ENCODE data around the gene MALRD1.

MALRD1 gene

DNA sequence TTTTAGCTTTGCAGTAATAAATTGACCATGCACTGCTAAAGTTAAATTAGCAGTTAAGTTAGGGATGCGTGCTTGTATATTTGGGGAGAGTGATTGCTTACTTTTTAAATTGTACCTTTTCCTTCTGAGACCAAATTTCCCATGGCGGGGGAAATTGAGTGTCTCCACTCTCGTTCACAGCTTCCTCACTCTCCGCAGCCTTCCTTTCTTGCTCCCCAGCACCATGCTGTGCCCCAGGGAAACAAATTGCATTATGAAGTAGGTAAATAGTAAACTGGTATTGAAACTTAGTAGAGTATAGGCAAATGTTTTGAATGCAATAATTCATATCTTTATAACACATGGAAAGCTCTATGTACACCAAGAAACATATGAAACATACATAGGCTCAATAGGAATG is 85.4 kb downstream of the MALRD1 start:
- no peaks in the 10 kb centered on the region for H3K79me2 ChIP-seq (ENCODE audit: low read length)
- no peak overlapping the region for H3K4me2 ChIP-seq (ENCODE audit: low read length)

DNA sequence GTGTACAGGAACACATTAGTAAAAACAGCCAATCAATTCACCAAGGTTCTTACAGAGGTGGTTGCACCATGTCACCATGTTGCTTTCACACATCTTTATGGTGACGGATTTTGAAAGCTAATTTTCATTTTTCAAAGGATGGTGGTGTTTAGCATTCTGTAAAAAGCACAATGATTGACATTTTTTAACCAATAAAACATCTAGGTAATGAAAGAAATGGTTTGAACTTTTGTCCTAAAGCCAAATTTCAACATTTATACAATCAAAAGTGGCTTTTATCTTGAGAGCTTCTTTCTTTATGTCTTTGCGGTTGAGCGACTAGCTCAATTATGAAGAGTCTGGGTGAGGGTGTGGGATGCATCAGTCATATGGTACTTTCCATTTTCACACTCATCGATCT is 94.4 kb downstream of the MALRD1 start:
- no peaks in the 10 kb centered on the region for H3K4me1 ChIP-seq (ENCODE audit: low read length)
- H3K9me3 ChIP-seq (ENCODE audit: insufficient read depth, low read length) = no peaks in the 10 kb centered on the region
- H3K4me2 ChIP-seq (ENCODE audit: low read length) = no peak overlapping the region
- TF ChIP-seq CTCF (IDR thresholded peaks at IDR 0.05; ENCODE audit: low read depth, low read length) = no peak
- no peak for TF ChIP-seq EZH2phosphoT487 (IDR thresholded peaks at IDR 0.05; ENCODE audit: low read depth)
- no peak overlapping the region for H3K27ac ChIP-seq (ENCODE audit: low read length)
- no peak overlapping the region for H3K4me3 ChIP-seq (ENCODE audit: low read length)
- H3K9ac ChIP-seq (ENCODE audit: low read length) = no peak overlapping the region
- H3K36me3 ChIP-seq (replicated peaks; ENCODE audit: low read depth, low read length) = no peaks in the 10 kb centered on the region
- H4K20me1 ChIP-seq (ENCODE audit: insufficient read depth, low read length) = no peaks in the 10 kb centered on the region
- no peak overlapping the region for H2AFZ ChIP-seq (ENCODE audit: low read depth, low read length)
- H3K79me2 ChIP-seq (ENCODE audit: low read length) = no peaks in the 10 kb centered on the region
- no peaks in the 10 kb centered on the region for H3K27me3 ChIP-seq (ENCODE audit: low read depth, low read length)

More for the DNA sequence above, 85.4 kb downstream of the MALRD1 start:
- no peaks in the 10 kb centered on the region for H3K4me1 ChIP-seq (ENCODE audit: low read length)
- H3K9ac ChIP-seq (ENCODE audit: low read length) = no peak overlapping the region
- TF ChIP-seq EZH2phosphoT487 (IDR thresholded peaks at IDR 0.05; ENCODE audit: low read depth) (no peak), CTCF (IDR thresholded peaks at IDR 0.05; ENCODE audit: low read depth, low read length) (no peak)
- no peak overlapping the region for H3K4me3 ChIP-seq (ENCODE audit: low read length)
- no peak overlapping the region for H2AFZ ChIP-seq (ENCODE audit: low read depth, low read length)
- no peaks in the 10 kb centered on the region for H3K9me3 ChIP-seq (ENCODE audit: insufficient read depth, low read length)
- no peaks in the 10 kb centered on the region for H4K20me1 ChIP-seq (ENCODE audit: insufficient read depth, low read length)
- no peak overlapping the region for H3K27ac ChIP-seq (ENCODE audit: low read length)
- no peaks in the 10 kb centered on the region for H3K36me3 ChIP-seq (replicated peaks; ENCODE audit: low read depth, low read length)
- H3K27me3 ChIP-seq (ENCODE audit: low read depth, low read length) = no peaks in the 10 kb centered on the region

GRCh38 chr10:19144206-19144605 is 95.6 kb downstream of the MALRD1 start:
- no peaks in the 10 kb centered on the region for H4K20me1 ChIP-seq (ENCODE audit: insufficient read depth, low read length)
- H3K4me3 ChIP-seq (ENCODE audit: low read length) = no peak overlapping the region
- no peaks in the 10 kb centered on the region for H3K79me2 ChIP-seq (ENCODE audit: low read length)
- no peak overlapping the region for H2AFZ ChIP-seq (ENCODE audit: low read depth, low read length)
- H3K4me1 ChIP-seq (ENCODE audit: low read length) = no peaks in the 10 kb centered on the region
- H3K9ac ChIP-seq (ENCODE audit: low read length) = no peak overlapping the region
- H3K27me3 ChIP-seq (ENCODE audit: low read depth, low read length) = no peaks in the 10 kb centered on the region
- H3K27ac ChIP-seq (ENCODE audit: low read length) = no peak overlapping the region
- H3K4me2 ChIP-seq (ENCODE audit: low read length) = no peak overlapping the region
- no peaks in the 10 kb centered on the region for H3K9me3 ChIP-seq (ENCODE audit: insufficient read depth, low read length)
- no peak for TF ChIP-seq EZH2phosphoT487 (IDR thresholded peaks at IDR 0.05; ENCODE audit: low read depth)
- no peak for TF ChIP-seq CTCF (IDR thresholded peaks at IDR 0.05; ENCODE audit: low read depth, low read length)
- H3K36me3 ChIP-seq (replicated peaks; ENCODE audit: low read depth, low read length) = no peaks in the 10 kb centered on the region

DNA sequence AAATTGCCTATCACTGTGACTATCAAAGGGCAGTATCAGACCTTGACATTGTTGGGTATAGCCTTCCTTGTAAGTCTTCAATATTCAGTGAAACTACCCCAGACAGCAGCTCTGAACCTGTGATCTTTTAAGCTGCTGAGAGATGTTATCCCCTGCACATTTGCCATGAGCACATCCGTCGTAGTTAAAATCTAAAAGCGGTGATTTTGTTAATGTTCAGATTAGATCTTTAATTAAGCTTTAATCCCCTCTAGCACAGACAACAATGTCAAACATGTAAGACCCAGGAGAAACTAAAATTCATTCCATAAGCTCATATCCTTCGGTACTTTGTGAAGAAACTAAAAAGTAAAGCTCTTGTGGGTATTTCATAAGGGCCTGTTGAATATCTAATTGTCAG is 105.8 kb downstream of the MALRD1 start:
- TF ChIP-seq EZH2phosphoT487 (IDR thresholded peaks at IDR 0.05; ENCODE audit: low read depth) (no peak), CTCF (IDR thresholded peaks at IDR 0.05; ENCODE audit: low read depth, low read length) (no peak)
- Histone ChIP-seq H3K27ac (ENCODE audit: low read length) (no peak overlapping the region), H2AFZ (ENCODE audit: low read depth, low read length) (no peak overlapping the region), H3K27me3 (ENCODE audit: low read depth, low read length) (no peaks in the 10 kb centered on the region), H3K4me3 (ENCODE audit: low read length) (no peak overlapping the region), H3K4me1 (ENCODE audit: low read length) (no peaks in the 10 kb centered on the region), H3K4me2 (ENCODE audit: low read length) (no peak overlapping the region), H3K36me3 (replicated peaks; ENCODE audit: low read depth, low read length) (no peaks in the 10 kb centered on the region), H3K79me2 (ENCODE audit: low read length) (no peaks in the 10 kb centered on the region), H4K20me1 (ENCODE audit: insufficient read depth, low read length) (no peaks in the 10 kb centered on the region), H3K9ac (ENCODE audit: low read length) (no peak overlapping the region), H3K9me3 (ENCODE audit: insufficient read depth, low read length) (no peaks in the 10 kb centered on the region)

All from OCI-LY3 (cell line).